Measurements from ENCODE around the gene TMPRSS13.

The TMPRSS13 gene

GRCh38 chr11:117862019-117862725, 67.0 kb downstream of the TMPRSS13 start:
- WGBS (ENCODE audit: insufficient coverage, insufficient read length): no CpG with 5 or more reads among the region's 12 CpGs
- Histone ChIP-seq H3K36me3 (ENCODE audit: control insufficient read depth, insufficient read depth, low read length) (no peaks in the 10 kb centered on the region), H3K27ac (ENCODE audit: low read length) (no peak overlapping the region), H3K9me3 (ENCODE audit: control insufficient read depth, insufficient read depth, low read length) (no peaks in the 10 kb centered on the region), H3K4me1 (ENCODE audit: control insufficient read depth, insufficient read depth, low read length) (peaks cover 2% of the 10 kb centered on the region; the same call in 1 of the 2 replicates), H3K27me3 (ENCODE audit: control insufficient read depth, insufficient read depth, low read length) (no peaks in the 10 kb centered on the region), H3K4me3 (ENCODE audit: low read length) (no peak overlapping the region)
- no peak for DNase-seq (ENCODE audit: low read depth, low spot score)

- no CpG with 5 or more reads among the region's 13 CpGs for WGBS (ENCODE audit: insufficient coverage, insufficient read length)
- H3K9me3 ChIP-seq (ENCODE audit: control insufficient read depth, insufficient read depth, low read length): no peaks in the 10 kb centered on the region
- H3K27ac ChIP-seq (ENCODE audit: low read length): no peak overlapping the region
- peaks cover 2% of the 10 kb centered on the region; the same call in 1 of the 2 replicates for H3K4me1 ChIP-seq (ENCODE audit: control insufficient read depth, insufficient read depth, low read length)
- DNase-seq (ENCODE audit: low read depth, low spot score): peak; percentile 70
- no peak overlapping the region for H3K4me3 ChIP-seq (ENCODE audit: low read length)
- no peaks in the 10 kb centered on the region for H3K27me3 ChIP-seq (ENCODE audit: control insufficient read depth, insufficient read depth, low read length)
- no peaks in the 10 kb centered on the region for H3K36me3 ChIP-seq (ENCODE audit: control insufficient read depth, insufficient read depth, low read length)
Measured at GRCh38 chr11:117861151-117862018, 67.8 kb downstream of the TMPRSS13 start.

GRCh38 chr11:117860139-117860538, 69.1 kb downstream of the TMPRSS13 start:
- no CpG with 5 or more reads among the region's 6 CpGs for WGBS (ENCODE audit: insufficient coverage, insufficient read length)

GRCh38 chr11:117859488-117860112, 69.6 kb downstream of the TMPRSS13 start:
- DNase-seq (ENCODE audit: low read depth, low spot score): no peak

More at GRCh38 chr11:117860139-117860538, 69.1 kb downstream of the TMPRSS13 start:
- Histone ChIP-seq H3K4me3 (ENCODE audit: low read length) (no peak overlapping the region), H3K27ac (ENCODE audit: low read length) (no peak overlapping the region), H3K36me3 (ENCODE audit: control insufficient read depth, insufficient read depth, low read length) (no peaks in the 10 kb centered on the region), H3K27me3 (ENCODE audit: control insufficient read depth, insufficient read depth, low read length) (no peaks in the 10 kb centered on the region), H3K4me1 (ENCODE audit: control insufficient read depth, insufficient read depth, low read length) (peaks cover 4% of the 10 kb centered on the region), H3K9me3 (ENCODE audit: control insufficient read depth, insufficient read depth, low read length) (no peaks in the 10 kb centered on the region)
- DNase-seq (ENCODE audit: low read depth, low spot score): no peak

DNA sequence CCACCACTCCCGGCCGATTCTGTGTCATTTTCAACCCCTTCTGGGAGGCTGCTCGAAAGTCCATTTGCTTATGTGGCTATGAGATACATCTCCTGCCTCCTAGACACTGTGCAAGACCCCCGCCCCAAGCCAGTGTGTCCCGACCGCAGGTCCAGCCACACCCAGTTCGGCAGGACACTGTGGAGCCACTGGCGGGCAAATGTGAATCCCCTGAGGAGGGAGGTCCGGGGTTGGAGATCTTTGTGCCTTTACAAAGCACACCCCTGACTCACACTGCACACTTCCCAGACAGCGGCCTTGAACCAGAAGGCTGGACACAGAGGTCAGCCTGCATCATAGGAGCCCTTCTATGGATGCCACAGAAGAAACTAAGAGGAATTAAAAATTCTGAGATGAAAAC, 70.1 kb downstream of the TMPRSS13 start:
- WGBS (ENCODE audit: insufficient coverage, insufficient read length): no CpG with 5 or more reads among the region's 10 CpGs
- Histone ChIP-seq H3K4me1 (ENCODE audit: control insufficient read depth, insufficient read depth, low read length) (peaks cover 4% of the 10 kb centered on the region), H3K36me3 (ENCODE audit: control insufficient read depth, insufficient read depth, low read length) (no peaks in the 10 kb centered on the region), H3K4me3 (ENCODE audit: low read length) (no peak overlapping the region), H3K27ac (ENCODE audit: low read length) (no peak overlapping the region), H3K27me3 (ENCODE audit: control insufficient read depth, insufficient read depth, low read length) (no peaks in the 10 kb centered on the region), H3K9me3 (ENCODE audit: control insufficient read depth, insufficient read depth, low read length) (no peaks in the 10 kb centered on the region)
- no peak for DNase-seq (ENCODE audit: low read depth, low spot score)

More at GRCh38 chr11:117859488-117860112, 69.6 kb downstream of the TMPRSS13 start:
- Histone ChIP-seq H3K27ac (ENCODE audit: low read length) (no peak overlapping the region), H3K27me3 (ENCODE audit: control insufficient read depth, insufficient read depth, low read length) (no peaks in the 10 kb centered on the region), H3K36me3 (ENCODE audit: control insufficient read depth, insufficient read depth, low read length) (no peaks in the 10 kb centered on the region), H3K4me1 (ENCODE audit: control insufficient read depth, insufficient read depth, low read length) (peaks cover 4% of the 10 kb centered on the region), H3K9me3 (ENCODE audit: control insufficient read depth, insufficient read depth, low read length) (no peaks in the 10 kb centered on the region), H3K4me3 (ENCODE audit: low read length) (no peak overlapping the region)
- WGBS (ENCODE audit: insufficient coverage, insufficient read length): no CpG with 5 or more reads among the region's 9 CpGs

GRCh38 chr11:117857734-117858414, 71.3 kb downstream of the TMPRSS13 start:
- Histone ChIP-seq H3K27me3 (ENCODE audit: control insufficient read depth, insufficient read depth, low read length) (no peaks in the 10 kb centered on the region), H3K36me3 (ENCODE audit: control insufficient read depth, insufficient read depth, low read length) (no peaks in the 10 kb centered on the region), H3K4me1 (ENCODE audit: control insufficient read depth, insufficient read depth, low read length) (peaks cover 4% of the 10 kb centered on the region), H3K27ac (ENCODE audit: low read length) (no peak overlapping the region), H3K9me3 (ENCODE audit: control insufficient read depth, insufficient read depth, low read length) (no peaks in the 10 kb centered on the region), H3K4me3 (ENCODE audit: low read length) (no peak overlapping the region)
- no peak for DNase-seq (ENCODE audit: low read depth, low spot score)
- no CpG with 5 or more reads among the region's 11 CpGs for WGBS (ENCODE audit: insufficient coverage, insufficient read length)

GRCh38 chr11:117855912-117856651, 73.1 kb downstream of the TMPRSS13 start:
- WGBS (ENCODE audit: insufficient coverage, insufficient read length): no CpG with 5 or more reads among the region's 13 CpGs
- DNase-seq (ENCODE audit: low read depth, low spot score): no peak
- H3K9me3 ChIP-seq (ENCODE audit: control insufficient read depth, insufficient read depth, low read length): no peaks in the 10 kb centered on the region
- no peak overlapping the region for H3K27ac ChIP-seq (ENCODE audit: low read length)
- H3K27me3 ChIP-seq (ENCODE audit: control insufficient read depth, insufficient read depth, low read length): no peaks in the 10 kb centered on the region
- H3K36me3 ChIP-seq (ENCODE audit: control insufficient read depth, insufficient read depth, low read length): no peaks in the 10 kb centered on the region
- H3K4me3 ChIP-seq (ENCODE audit: low read length): no peak overlapping the region
- peaks cover 4% of the 10 kb centered on the region; the same call in 1 of the 2 replicates for H3K4me1 ChIP-seq (ENCODE audit: control insufficient read depth, insufficient read depth, low read length)

DNA sequence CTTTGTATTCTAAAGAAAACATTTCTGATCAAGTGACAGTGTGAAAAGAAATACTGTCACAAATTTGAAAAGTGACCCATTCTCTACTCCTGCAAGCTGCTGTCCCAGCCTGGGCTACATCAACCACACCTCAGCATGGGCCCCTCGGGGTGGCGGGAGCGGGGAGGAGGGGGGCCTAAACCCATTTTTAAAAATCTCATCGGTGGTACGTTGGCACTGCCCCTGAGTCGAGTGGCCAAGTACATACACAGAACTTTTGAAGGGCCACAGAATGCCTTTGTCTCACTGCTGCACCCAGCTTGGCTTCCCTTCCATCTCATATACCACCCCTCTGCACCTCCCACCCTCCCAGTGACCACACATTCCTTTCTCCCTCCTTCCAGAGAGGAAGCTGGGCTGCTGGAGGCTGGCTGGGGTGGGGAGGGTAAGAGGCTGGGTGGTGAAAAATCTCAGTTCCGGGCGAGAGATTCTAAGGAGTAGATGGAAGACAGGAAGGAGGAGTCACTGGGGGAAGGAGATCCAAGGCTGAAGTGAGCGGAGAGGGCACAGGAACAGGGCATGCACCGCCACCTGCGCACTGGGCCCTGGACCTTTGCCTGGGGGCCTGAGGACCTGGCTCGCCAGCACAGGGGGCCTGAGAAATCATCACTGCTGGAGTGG, 73.9 kb downstream of the TMPRSS13 start:
- peaks cover 4% of the 10 kb centered on the region; the same call in 1 of the 2 replicates for H3K4me1 ChIP-seq (ENCODE audit: control insufficient read depth, insufficient read depth, low read length)

DNA sequence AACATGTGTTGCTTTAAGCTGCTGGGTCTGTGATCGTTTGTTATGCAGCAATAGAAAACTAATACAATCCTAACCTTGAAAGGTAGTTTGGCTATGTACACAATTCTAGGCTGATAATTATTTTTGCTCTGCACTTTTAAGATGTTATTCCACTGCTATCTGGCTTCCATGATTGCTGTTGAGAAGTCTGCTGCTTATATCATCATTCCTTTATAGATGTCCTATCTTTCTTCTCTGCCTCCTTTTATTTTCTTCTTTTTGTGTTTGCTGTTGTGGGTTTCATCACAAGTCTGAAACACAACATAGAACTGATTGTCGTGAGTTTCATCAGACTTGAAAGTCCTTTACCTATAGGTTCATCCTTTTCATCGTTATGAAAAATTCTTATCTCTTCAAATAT, 76.9 kb downstream of the TMPRSS13 start:
- no peaks in the 10 kb centered on the region for H3K36me3 ChIP-seq (ENCODE audit: control insufficient read depth, insufficient read depth, low read length)
- no peak for DNase-seq (ENCODE audit: low read depth, low spot score)
- no peaks in the 10 kb centered on the region for H3K27me3 ChIP-seq (ENCODE audit: control insufficient read depth, insufficient read depth, low read length)
- no peak overlapping the region for H3K27ac ChIP-seq (ENCODE audit: low read length)
- H3K4me1 ChIP-seq (ENCODE audit: control insufficient read depth, insufficient read depth, low read length): peaks cover 4% of the 10 kb centered on the region; the same call in 1 of the 2 replicates
- H3K9me3 ChIP-seq (ENCODE audit: control insufficient read depth, insufficient read depth, low read length): no peaks in the 10 kb centered on the region
- no CpG with 5 or more reads among the region's 3 CpGs for WGBS (ENCODE audit: insufficient coverage, insufficient read length)
- H3K4me3 ChIP-seq (ENCODE audit: low read length): no peak overlapping the region

More for the DNA sequence above, 73.9 kb downstream of the TMPRSS13 start:
- H3K4me3 ChIP-seq (ENCODE audit: low read length): no peak overlapping the region
- no peak overlapping the region for H3K27ac ChIP-seq (ENCODE audit: low read length)
- no peak for DNase-seq (ENCODE audit: low read depth, low spot score)
- H3K36me3 ChIP-seq (ENCODE audit: control insufficient read depth, insufficient read depth, low read length): no peaks in the 10 kb centered on the region
- WGBS (ENCODE audit: insufficient coverage, insufficient read length): no CpG with 5 or more reads among the region's 12 CpGs
- no peaks in the 10 kb centered on the region for H3K9me3 ChIP-seq (ENCODE audit: control insufficient read depth, insufficient read depth, low read length)
- no peaks in the 10 kb centered on the region for H3K27me3 ChIP-seq (ENCODE audit: control insufficient read depth, insufficient read depth, low read length)
